ENCODE results near the gene CCDC27. TPM values are rescaled to one million over a fixed set of nuclear protein-coding genes. Genes with fewer than 3 reads are reported as not detected.

The CCDC27 gene
- polyA plus RNA-seq (ENCODE audit: insufficient read length): 0.19 TPM

DNA sequence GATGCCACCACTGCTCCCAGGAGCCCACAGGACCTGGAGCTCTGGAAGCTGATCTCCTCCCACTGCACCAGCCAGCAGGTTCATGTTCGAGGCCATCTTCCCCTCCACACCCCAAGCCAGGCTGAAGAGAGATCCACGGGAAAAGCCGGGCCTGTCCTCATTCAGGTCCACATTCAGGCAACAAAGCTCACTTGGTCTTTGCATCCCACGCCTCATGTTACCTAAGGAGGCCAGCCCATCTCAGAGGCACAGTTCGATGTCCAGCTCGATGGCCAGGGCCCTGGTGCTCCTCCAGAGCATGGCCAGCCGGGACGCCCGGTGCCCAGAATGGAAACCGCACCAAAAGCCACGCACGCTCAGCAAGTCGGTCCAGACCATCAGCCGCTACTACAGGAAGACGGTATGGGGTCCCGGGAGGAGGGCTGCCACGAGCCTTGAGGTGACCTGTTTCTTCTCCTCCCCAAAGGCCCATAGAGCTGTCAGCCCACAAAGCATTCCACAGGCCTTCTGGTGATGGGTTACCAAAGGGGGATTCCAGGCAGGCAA, at the start of gene CCDC27:
TSS of gene CCDC27 (plus strand) at position 51 of the 546 bp plus-strand sequence. CDS start at position 83, 32 bp downstream.
- no peak for DNase-seq (ENCODE audit: low read depth)

- no peak for DNase-seq (ENCODE audit: low read depth)
These were observed 49.7 kb upstream of the CCDC27 start for GRCh38 chr1:3702528-3702927.

DNA sequence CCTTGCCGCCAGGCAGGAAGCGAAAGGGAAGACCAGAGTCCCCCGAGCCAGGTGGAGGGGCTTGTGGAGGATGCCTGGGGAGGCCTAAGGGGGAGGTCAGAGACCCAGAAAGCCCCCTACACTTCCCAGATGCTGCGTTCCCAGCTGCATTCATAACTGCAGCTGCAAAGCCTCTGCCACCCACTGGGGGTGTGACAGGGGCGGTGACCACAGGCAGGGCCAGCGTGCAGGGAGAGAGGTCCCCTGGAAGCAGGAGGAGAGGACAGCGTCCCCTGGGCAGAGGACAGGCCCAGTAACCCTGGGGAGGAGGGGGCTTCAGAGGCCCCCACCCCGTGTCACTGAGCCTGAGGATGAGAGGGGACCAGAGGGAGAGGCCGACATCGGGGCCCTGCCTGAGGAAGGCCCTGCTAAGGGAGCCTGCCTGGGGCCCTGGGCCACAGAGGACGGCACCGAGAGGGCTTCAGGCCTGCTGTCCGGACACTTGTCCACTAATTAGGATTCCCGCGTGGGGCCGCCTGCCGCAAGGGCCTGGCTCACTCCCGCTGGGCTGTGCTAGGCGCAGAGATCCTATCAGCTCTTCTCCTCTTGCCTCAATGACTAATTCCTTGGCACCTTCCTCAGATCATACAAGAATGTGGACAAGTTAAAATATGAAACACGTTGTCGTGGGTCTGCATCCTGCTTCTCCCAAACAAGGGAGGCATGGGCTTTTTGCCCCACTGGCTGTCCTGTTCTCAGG, 49.1 kb upstream of the CCDC27 start:
- DNase-seq (ENCODE audit: low read depth): no peak

DNA sequence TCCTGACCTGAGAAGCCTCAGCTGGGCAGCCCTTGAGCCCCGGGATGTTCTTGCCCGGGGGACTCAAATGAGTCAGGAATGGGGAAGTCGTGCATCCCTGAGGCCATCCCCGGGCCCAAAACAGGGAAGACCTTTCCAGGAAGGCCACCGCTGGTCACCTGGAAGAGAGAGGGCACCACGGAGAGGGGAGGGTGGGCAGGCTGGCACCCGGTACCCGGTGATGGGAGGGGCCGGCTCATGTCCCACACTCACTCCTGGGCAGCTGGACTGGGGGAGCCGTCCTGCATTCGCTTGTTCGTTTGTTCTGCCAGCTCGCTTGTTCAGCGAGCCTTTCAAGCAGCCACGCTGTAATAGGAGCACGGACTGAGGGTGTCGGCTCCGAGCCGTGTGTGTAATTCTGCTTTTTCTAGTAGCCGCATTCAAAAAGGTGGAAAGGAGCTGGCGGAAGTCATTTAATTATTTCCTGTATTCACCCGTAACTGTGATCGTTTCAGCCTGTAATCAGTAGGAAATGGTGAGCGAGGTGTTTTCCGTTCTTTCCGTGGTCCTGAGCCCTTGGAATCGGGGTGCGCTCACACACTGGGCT, 48.4 kb upstream of the CCDC27 start:
- DNase-seq (ENCODE audit: low read depth): no peak

DNA sequence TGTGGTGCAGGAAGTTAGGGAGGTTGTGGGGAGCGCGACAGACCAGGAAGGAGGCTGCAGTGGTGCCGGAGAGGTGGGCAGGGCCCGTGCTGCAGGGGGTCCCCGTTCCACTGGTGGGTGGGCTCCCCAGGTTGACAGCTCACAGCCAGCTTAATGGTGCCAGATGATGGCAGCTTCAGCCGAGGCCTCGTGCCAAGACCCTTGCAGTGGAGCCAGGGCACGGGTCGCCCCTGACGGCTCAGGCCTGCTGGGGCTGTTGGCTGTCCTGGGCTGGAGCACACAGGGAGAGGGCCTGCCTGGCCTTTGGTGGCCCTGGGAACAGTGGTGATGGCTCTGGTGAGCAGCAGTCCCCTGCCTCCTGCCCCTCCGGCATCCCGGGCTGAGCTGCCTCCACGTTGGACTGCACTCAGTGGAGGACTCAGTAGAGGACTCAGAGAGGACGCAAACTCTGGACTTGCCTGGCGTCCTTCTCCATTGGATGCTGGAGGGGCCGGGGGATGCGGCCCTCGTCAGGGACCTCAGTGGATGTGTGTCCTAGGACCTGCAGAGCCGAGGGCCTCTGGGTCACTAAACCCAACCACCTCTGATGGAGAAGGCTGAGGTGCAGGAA, 46.8 kb upstream of the CCDC27 start:
- no peak for DNase-seq (ENCODE audit: low read depth)

DNA sequence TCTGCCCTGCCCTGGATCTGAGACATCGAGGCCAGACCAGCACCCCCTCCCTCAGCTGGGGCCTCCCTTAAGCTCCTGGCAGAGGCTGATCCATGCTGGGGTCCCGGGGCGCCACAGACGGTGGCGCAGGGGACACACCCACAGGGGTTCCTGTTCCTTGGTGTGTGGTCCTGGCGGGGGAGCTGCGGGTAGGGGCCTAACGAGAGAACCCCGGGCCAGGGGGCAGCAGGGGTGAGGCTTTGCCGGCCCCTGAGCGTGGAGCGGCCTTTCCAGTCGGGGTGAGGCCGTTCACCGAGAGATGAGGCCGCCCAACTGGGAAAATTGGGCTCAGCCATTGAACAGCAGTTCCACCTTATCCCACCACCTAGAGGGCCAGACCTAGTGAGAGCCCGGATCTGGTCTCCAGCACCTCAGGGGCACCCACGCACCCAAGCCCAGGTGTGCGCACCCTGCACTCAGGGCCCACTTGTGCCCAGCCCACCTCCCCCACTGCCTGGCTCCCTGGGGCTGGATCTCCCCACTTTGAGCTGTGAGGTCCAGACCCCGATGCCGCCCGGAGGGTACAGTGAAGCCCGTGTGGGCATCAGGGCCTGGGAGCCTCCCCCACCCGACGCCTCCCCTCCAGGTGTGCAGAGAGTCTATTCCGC, 45.5 kb upstream of the CCDC27 start:
- no peak for DNase-seq (ENCODE audit: low read depth)

DNA sequence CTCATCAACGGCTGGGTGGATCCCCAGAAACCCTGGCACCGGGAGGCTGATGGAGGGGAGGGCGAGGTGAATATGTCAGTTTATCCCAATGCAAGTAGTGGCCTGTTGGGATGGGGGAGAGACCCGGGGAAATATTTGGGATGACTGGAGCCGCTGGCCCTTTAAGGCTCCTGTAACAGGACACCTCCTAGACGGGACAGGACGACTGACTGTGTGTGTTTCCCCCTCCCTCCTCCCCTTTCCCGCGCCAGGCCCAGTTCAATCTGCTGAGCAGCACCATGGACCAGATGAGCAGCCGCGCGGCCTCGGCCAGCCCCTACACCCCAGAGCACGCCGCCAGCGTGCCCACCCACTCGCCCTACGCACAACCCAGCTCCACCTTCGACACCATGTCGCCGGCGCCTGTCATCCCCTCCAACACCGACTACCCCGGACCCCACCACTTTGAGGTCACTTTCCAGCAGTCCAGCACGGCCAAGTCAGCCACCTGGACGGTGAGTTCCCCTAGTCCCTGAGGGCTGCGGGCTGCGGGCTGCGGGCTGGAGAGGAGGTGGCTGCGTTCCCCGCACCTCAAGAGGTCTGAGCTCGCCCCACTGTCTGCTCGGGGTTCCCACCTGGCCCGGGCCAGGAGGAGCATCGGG, 44.8 kb upstream of the CCDC27 start:
- no peak for DNase-seq (ENCODE audit: low read depth)

DNA sequence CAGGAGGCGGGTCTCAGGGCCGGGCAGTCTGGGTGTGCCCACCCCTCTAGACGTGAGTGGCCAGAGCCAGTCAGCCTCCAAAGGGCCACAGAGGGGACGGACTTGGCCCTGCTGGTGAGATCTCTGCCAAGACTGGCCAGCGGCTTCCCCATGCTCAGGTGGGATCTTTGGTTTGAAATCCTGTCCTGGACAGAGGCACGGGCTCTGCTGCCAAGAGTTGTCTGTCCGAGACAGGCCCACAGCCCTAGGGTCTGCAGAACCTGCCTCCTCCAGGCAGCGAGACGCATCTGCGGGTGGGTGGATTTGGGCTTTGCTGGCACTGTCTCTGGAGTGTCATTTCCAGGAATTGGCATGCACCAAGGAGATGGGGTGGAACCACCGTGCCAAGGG, 44.3 kb upstream of the CCDC27 start:
- DNase-seq (ENCODE audit: low read depth): no peak

DNA sequence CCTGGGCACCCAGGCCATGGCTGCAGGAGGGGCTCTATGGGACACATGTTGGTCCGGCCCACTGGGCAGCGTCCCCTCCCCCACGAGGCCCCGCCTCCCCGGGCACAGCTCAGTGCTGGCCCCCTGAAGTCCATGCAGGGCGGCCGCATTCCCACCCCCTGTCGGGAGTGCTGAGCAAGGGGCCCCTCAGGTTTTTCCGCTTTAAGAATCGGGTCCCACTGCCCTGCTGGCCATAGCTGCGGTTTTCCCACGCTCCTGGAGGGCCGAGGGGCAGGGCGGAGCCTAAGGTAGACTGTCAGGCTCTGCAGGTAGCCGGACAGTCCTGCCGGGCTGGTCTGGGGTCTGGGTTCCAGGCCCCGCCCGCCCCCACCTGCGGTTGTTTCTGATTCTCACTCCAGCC, 43.5 kb upstream of the CCDC27 start:
- DNase-seq (ENCODE audit: low read depth): no peak

DNA sequence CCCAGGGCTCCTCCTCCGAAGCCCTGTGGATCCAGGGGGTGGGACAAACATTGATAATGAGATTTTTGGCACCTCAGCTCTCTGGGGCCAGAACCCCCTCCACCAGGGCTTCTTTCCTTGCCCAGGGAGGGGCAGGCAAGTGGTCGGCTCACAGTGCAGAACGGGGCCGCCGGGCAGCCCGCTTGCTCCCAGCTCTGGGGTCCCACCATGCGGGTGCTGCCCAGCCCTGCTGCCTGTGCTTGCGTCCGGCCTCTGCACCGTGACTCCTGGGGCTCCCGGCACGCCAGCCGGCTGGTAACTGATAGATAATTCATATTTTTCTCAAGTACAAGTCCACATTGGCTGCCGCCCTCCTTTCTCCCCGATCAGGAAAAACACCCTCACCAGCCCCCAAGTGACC, 42.0 kb upstream of the CCDC27 start:
- DNase-seq (ENCODE audit: low read depth): no peak

- DNase-seq (ENCODE audit: low read depth): no peak
These were observed 40.9 kb upstream of the CCDC27 start for GRCh38 chr1:3711381-3711779.

GRCh38 chr1:3711780-3712451, 40.3 kb upstream of the CCDC27 start:
- no peak for DNase-seq (ENCODE audit: low read depth)

DNA sequence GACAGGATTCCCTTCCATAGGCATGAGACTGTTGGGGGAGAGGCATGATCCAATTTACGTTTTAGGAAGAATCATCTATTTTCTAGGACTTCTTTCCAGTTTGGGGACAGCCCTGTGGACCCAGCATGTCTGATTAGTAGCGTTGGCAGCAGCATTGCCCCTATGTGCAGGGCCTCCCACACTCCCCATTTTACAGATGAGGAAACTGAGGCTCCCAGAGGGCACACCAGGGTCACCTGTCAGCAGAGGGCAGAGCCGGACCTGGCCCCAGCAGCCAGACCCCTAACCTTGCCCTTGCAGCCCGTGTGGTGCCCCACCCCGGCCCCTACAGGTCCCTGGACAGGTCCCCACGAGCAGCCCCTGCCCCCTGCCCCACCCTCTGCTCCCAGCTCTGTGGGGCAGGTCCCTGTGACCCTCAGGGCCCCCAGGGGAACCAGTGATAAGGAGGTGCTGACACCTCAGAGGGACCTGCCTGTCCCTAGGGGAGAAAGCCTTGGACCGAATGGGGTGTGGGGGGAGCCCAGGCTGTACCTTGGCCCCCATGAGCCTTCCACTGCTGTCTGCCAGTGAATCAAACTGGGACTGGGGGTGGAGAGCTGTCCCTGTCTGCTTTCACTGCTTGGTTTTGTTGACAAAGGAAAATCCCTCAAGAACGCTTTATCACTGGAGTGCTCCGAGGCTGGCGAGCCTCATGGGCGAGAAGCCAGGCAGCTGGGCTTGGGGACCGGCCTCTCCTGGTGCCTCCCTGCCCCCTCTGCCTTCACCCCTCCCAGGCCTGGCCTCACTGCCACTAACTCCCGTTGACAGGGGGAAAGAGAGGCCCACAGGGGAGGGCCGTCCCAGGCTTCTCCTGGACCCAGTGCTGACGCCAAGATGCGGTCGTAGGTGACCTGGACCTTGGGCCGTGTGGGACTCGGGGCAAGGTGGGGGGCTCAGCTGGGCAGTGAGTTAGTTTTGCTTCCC, 39.4 kb upstream of the CCDC27 start:
- no peak for DNase-seq (ENCODE audit: low read depth)

- DNase-seq (ENCODE audit: low read depth): no peak
These were observed 38.4 kb upstream of the CCDC27 start for GRCh38 chr1:3713840-3714239.

DNA sequence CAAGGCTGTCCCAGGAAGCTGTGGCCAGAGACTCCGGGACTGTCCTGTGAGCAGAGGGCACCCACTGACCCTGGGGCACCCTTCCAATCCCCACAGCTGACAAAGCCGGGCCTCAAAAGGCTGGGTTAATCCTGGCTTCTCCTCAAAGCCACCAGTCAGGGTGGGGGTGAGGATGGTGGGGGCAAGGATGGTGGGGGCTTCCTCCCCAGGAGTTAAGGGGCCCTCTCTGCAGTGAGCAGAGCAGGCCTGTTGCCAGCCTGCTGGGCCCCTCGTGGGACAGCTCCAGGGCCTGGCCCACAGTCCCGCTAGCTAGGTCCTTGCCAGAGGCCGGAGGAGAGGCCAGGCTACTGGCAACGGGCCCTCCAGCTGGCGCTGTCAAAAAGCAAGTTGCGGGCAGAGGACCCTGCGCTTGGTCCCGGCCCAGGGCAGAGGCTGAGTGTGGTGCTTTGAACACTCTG, 37.9 kb upstream of the CCDC27 start:
- DNase-seq (ENCODE audit: low read depth): no peak

- DNase-seq (ENCODE audit: low read depth): no peak
These were observed 37.4 kb upstream of the CCDC27 start for GRCh38 chr1:3714814-3715213.

- DNase-seq (ENCODE audit: low read depth): no peak
These were observed 35.9 kb upstream of the CCDC27 start for GRCh38 chr1:3716351-3716750.

DNA sequence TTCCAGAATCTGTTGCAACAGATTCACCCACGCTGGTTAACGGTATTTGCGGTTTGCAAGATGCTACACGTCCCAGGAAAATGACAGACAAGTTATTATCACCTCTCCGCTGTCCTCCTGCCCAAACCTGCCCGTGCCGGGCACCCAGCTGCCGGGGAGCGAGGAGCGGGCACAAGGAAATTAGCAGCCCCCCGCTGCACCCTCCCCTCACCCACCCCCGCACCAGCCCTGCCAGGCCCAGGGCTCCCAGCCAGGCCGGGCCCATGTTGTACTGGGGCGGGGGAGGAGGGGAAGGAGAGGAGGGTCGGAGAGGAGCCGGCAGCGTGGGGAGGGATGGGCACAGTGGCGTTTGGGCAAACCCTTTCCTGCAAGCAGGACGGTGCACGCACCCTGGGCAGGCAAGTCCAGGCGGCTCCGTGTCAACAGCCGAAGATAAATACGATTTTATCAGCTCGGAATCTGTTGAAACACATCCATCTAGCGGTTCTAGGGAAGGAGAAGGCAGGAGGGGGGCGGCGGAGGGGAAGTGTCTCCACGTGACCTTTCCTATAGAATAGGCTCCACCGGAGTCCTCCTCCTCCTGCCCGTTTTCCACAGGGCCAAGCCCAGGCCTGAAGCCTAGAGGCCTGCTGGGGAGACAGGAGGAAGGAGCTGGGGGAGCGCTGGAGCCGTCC, 35.1 kb upstream of the CCDC27 start:
- DNase-seq (ENCODE audit: low read depth): no peak
